B cell (primary cell): ENCODE data around the gene HIP1R. TPM values are rescaled to one million over a fixed set of nuclear protein-coding genes. Genes with fewer than 3 reads are reported as not detected.
A peak's percentile ranks its signal among the peaks of the same experiment; 100 is the strongest.

Experiments
- ATAC-seq: fragments of 200-7000 bp; cut with Tn5 transposase; one replicate; pipeline ENCODE4 v1.10.0; 2021; ENCODE audit warnings: low read depth, mild to moderate bottlenecking, moderate number of reproducible peaks, moderate library complexity
- CTCF ChIA-PET: fragments of 350-600 bp; sonication (Branson Sonifier 250); formaldehyde crosslinking; loops from one replicate; lab custom pipeline; 2021; ENCODE audit warnings: antibody characterized with exemption, inconsistent platforms; lab: Charles Lee
- POLR2A ChIA-PET: fragments of 350-600 bp; sonication (Branson Sonifier 250); formaldehyde crosslinking; loops from one replicate; lab custom pipeline; 2021; ENCODE audit warnings: antibody characterized with exemption; lab: Charles Lee
- DNase-seq: peaks from one replicate; pipeline ENCODE4 v3.0.0; 2013
- H2AFZ ChIP-seq: 2 replicates; pipeline ENCODE4 v1.6.1; 2012; ENCODE audit warnings: mild to moderate bottlenecking, low read depth, low read length; ENCODE audit not compliant: insufficient read depth, poor library complexity, severe bottlenecking
- H3K27ac ChIP-seq, 2 donors: 1 replicate in 1 of 2; 2 replicates in 1 of 2; pipeline ENCODE4 v1.5.1; 2012 to 2013; ENCODE audit warnings: low read length in 2 of 2, mild to moderate bottlenecking in 2 of 2, moderate library complexity in 1 of 2
- H3K27me3 ChIP-seq, 4 experiments: fragments of 200-600 bp in 1 of 4; sonication (generic) in 1 of 4; replicated peaks in 1 of 4; 1 replicate in 2 of 4; 2 replicates in 2 of 4; pipeline versions ENCODE4 v1.6.1 to v1.7.0; 2013 to 2016; ENCODE audit warnings: low read length in 3 of 4, mild to moderate bottlenecking in 2 of 4, mixed read lengths in 1 of 4, moderate library complexity in 1 of 4; ENCODE audit not compliant: insufficient read depth in 4 of 4, control insufficient read depth in 3 of 4; ENCODE audit errors: control extremely low read depth in 1 of 4
- H3K36me3 ChIP-seq, 2 experiments: replicated peaks in 1 of 2; 1 replicate in 1 of 2; 2 replicates in 1 of 2; pipeline versions ENCODE4 v1.6.1 to v1.7.1; 2013; ENCODE audit warnings: low read length in 1 of 2; ENCODE audit not compliant: insufficient read depth in 2 of 2, control insufficient read depth in 1 of 2; ENCODE audit errors: control extremely low read depth in 1 of 2, extremely low read depth in 1 of 2
- H3K4me1 ChIP-seq, 2 donors: fragments of 200-600 bp in 1 of 2; sonication (generic) in 1 of 2; 1 replicate in 1 of 2; 2 replicates in 1 of 2; pipeline versions ENCODE4 v1.5.1 to v1.6.1; 2013 to 2017; ENCODE audit warnings: low read length in 2 of 2; ENCODE audit not compliant: control insufficient read depth in 2 of 2, insufficient read depth in 2 of 2
- H3K4me2 ChIP-seq: replicated peaks from 2 replicates; pipeline ENCODE3; 2012; ENCODE audit warnings: mild to moderate bottlenecking, low read depth, low read length; ENCODE audit not compliant: poor library complexity, severe bottlenecking
- H3K4me3 ChIP-seq, 5 experiments: fragments of 200-600 bp in 1 of 5; sonication (generic) in 1 of 5; 1 replicate in 3 of 5; 2 replicates in 2 of 5; pipeline versions ENCODE4 v1.5.1 to v1.7.0; 2011 to 2016; ENCODE audit warnings: low read length in 4 of 5, mild to moderate bottlenecking in 4 of 5, low read depth in 2 of 5, control low read depth in 1 of 5, moderate library complexity in 1 of 5; ENCODE audit not compliant: insufficient read depth in 1 of 5; ENCODE audit errors: control extremely low read depth in 1 of 5, extremely low read depth in 1 of 5
- H3K79me2 ChIP-seq: fragments of 200-600 bp; sonication (generic); one replicate; pipeline ENCODE4 v1.6.0; 2016; ENCODE audit warnings: low read length; ENCODE audit not compliant: control insufficient read depth, insufficient read depth
- H3K9ac ChIP-seq: fragments of 200-600 bp; sonication (generic); 2 replicates; pipeline ENCODE4 v1.6.1; 2017; ENCODE audit warnings: mild to moderate bottlenecking, low read length, moderate library complexity
- H3K9me3 ChIP-seq, 3 donors: one replicate each; pipeline versions ENCODE4 v1.6.1 to v1.7.1; 2013; ENCODE audit warnings: low read length in 2 of 3; ENCODE audit not compliant: control insufficient read depth in 2 of 3, insufficient read depth in 1 of 3; ENCODE audit errors: control extremely low read depth in 1 of 3
- H4K20me1 ChIP-seq: 2 replicates; pipeline ENCODE4 v1.6.0; 2012; ENCODE audit warnings: mild to moderate bottlenecking, low read length; ENCODE audit not compliant: insufficient read depth, control insufficient read depth, poor library complexity, severe bottlenecking
- H3K27ac Mint-ChIP-seq: one replicate; pipeline ENCODE4 v1.8.0; 2021; ENCODE audit warnings: mixed read lengths
- H3K27me3 Mint-ChIP-seq: one replicate; pipeline ENCODE4 v1.8.0; 2021; ENCODE audit warnings: mixed read lengths
- H3K4me1 Mint-ChIP-seq: one replicate; pipeline ENCODE4 v1.8.0; 2021; ENCODE audit warnings: mixed read lengths
- H3K4me3 Mint-ChIP-seq: one replicate; pipeline ENCODE4 v1.8.0; 2021; ENCODE audit warnings: mixed read lengths
- H3K9me3 Mint-ChIP-seq: one replicate; pipeline ENCODE4 v1.8.0; 2022; ENCODE audit warnings: mixed read lengths; ENCODE audit not compliant: insufficient read depth
- EZH2 ChIP-seq: IDR thresholded peaks from 2 replicates; pipeline ENCODE4 v1.6.1; 2012; ENCODE audit warnings: borderline replicate concordance, low read depth, mild to moderate bottlenecking, moderate library complexity, low read length; ENCODE audit not compliant: insufficient read depth, poor library complexity, severe bottlenecking
- WGBS: methylation state at CpG from one replicate; pipeline ENCODE4 v1.1.5; 2013; ENCODE audit warnings: missing lambda C conversion rate; ENCODE audit not compliant: insufficient coverage; 5-methylcytosine and 5-hydroxymethylcytosine counted together
- intact Hi-C: fragments of 100-400 bp; cut with micrococcal nuclease; formaldehyde crosslinking; loops from one replicate; pipeline ENCODE4 v1.10.0; 2022
- polyA plus RNA-seq: library from polyadenylated mRNA; depleted of rRNA; stranded (reverse); fragments of >200 nt; gene quantifications from 2 replicates; pipeline ENCODE4 v1.2.3, GENCODE V29; 2012
- total RNA-seq, 2 donors: library from RNA; stranded (reverse); fragments of 120-200 nt in 1 of 2; gene quantifications; 1 replicate in 1 of 2; 2 replicates in 1 of 2; pipeline versions ENCODE4 v1.2.3 to v1.2.4, GENCODE V29; 2013 to 2022
- TF ChIP-seq, protein P1 (sequence below): fragments of 200-600 bp; IDR thresholded peaks from one replicate; pipeline ENCODE4 v1.8.0; 2022; ENCODE audit warnings: antibody characterized with exemption, mild to moderate bottlenecking

The HIP1R gene
- total and polyA plus RNA-seq, 2 donors (not counting 1 experiment from before 2014, with no cell fraction given): 289 to 390 TPM

DNA sequence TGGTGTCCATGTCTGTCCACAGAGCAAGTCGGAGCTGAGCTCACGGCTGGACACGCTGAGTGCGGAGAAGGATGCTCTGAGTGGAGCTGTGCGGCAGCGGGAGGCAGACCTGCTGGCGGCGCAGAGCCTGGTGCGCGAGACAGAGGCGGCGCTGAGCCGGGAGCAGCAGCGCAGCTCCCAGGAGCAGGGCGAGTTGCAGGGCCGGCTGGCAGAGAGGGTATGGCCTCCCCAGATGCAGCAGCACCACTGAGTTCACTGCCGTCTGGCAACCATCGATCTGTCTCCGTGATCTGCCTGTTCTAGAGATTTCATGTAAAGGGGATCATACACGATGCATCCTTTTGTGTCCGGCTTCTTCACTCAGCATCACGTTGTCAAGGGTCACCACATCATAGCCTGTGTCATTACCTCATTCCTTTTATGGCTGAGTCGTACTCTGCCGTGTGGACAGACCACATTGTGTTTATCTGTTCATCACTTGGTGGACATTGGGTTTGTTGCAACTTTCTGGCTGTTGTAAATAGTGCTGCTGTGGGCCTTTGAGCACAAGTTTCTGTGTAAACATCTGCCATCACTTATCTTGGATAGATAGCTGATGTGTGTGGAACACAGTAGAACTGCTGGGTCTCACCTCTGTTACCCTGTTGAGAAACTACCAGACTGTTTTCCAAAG is 21.9 kb downstream of the HIP1R start:
- no peaks in the 10 kb centered on the region for H3K27me3 Mint-ChIP-seq
- peak overlapping the region; percentile 10 for H3K27ac Mint-ChIP-seq
- ATAC-seq: no peak
- intact Hi-C loops: no loop called here
- no peak overlapping the region for H3K4me3 Mint-ChIP-seq
- H3K9me3 ChIP-seq: no peaks in the 10 kb centered on the region
- peaks cover 3 to 89% of the 10 kb centered on the region in 2 experiments for H3K36me3 ChIP-seq
- WGBS: 97% methylated on average over 21 of the region's 24 CpGs
- CTCF ChIA-PET: interaction anchor here (0.6 to 19.2 kb wide), 12 partner anchors 8 to 122 kb away, joined by 3 to 388 read pairs (median 3); partner anchors contain the start of gene VPS37B
- H2AFZ ChIP-seq: no peak overlapping the region
- TF ChIP-seq EZH2: no peak
- TF ChIP-seq, protein P1, sequence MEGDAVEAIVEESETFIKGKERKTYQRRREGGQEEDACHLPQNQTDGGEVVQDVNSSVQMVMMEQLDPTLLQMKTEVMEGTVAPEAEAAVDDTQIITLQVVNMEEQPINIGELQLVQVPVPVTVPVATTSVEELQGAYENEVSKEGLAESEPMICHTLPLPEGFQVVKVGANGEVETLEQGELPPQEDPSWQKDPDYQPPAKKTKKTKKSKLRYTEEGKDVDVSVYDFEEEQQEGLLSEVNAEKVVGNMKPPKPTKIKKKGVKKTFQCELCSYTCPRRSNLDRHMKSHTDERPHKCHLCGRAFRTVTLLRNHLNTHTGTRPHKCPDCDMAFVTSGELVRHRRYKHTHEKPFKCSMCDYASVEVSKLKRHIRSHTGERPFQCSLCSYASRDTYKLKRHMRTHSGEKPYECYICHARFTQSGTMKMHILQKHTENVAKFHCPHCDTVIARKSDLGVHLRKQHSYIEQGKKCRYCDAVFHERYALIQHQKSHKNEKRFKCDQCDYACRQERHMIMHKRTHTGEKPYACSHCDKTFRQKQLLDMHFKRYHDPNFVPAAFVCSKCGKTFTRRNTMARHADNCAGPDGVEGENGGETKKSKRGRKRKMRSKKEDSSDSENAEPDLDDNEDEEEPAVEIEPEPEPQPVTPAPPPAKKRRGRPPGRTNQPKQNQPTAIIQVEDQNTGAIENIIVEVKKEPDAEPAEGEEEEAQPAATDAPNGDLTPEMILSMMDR: no peak
- H3K27me3 ChIP-seq: no peaks in the 10 kb centered on the region
- no peak overlapping the region for H3K27ac ChIP-seq
- POLR2A ChIA-PET: interaction anchor here (0.6 to 0.9 kb wide), 2 partner anchors 22 to 380 kb away, joined by 3 read pairs; no protein-coding TSS in a partner anchor
- H3K9me3 Mint-ChIP-seq: no peaks in the 10 kb centered on the region
- peaks cover 19% of the 10 kb centered on the region for H3K4me1 Mint-ChIP-seq
- H3K4me2 ChIP-seq: no peak overlapping the region
- no peak overlapping the region for H3K4me3 ChIP-seq
- DNase-seq: no peak
- peaks cover 13 to 26% of the 10 kb centered on the region in 2 donors for H3K4me1 ChIP-seq
- H3K79me2 ChIP-seq: no peaks in the 10 kb centered on the region
- H3K9ac ChIP-seq: no peak overlapping the region
- peaks cover 67% of the 10 kb centered on the region for H4K20me1 ChIP-seq

- Histone ChIP-seq H3K4me3 (no peak overlapping the region), H2AFZ (no peak overlapping the region), H3K9ac (no peak overlapping the region), H3K4me2 (no peak overlapping the region), H3K27me3 (no peaks in the 10 kb centered on the region), H3K27ac (no peak overlapping the region), H3K4me1 (peaks cover 21 to 36% of the 10 kb centered on the region in 2 donors), H3K36me3 (peaks cover 2 to 85% of the 10 kb centered on the region in 2 experiments), H4K20me1 (peaks cover 69% of the 10 kb centered on the region), H3K9me3 (no peaks in the 10 kb centered on the region), H3K79me2 (peaks cover 3% of the 10 kb centered on the region)
- ATAC-seq (no peak), DNase-seq (no peak)
- peaks cover 27% of the 10 kb centered on the region for H3K4me1 Mint-ChIP-seq
- H3K27ac Mint-ChIP-seq: no peak overlapping the region
- ChIA-PET POLR2A (interaction anchor here (0.6 to 0.7 kb wide), 3 partner anchors 63 to 220 kb away, joined by 4 to 5 read pairs (median 4); no protein-coding TSS in a partner anchor), CTCF (interaction anchor here (0.9 to 19.2 kb wide), 8 partner anchors 26 to 93 kb away, joined by 3 to 388 read pairs (median 16); partner anchors contain the start of gene VPS37B)
- WGBS: 95% methylated on average over 14 of the region's 14 CpGs
- TF ChIP-seq, protein P1: no peak
- TF ChIP-seq EZH2: no peak
- no peaks in the 10 kb centered on the region for H3K27me3 Mint-ChIP-seq
- no peak overlapping the region for H3K4me3 Mint-ChIP-seq
- intact Hi-C loops: no loop called here
- no peaks in the 10 kb centered on the region for H3K9me3 Mint-ChIP-seq
Measured at GRCh38 chr12:122858171-122858570, 22.9 kb downstream of the HIP1R start.
